HCT116 (cell line): ENCODE data around the gene MLLT3.

ENCODE experiments used
- CEBPB ChIP-seq: IDR thresholded peaks from 2 replicates; pipeline ENCODE4 v1.6.1; 2012; ENCODE audit warnings: low read depth
- CTCF ChIP-seq, 3 experiments: fragments of 200-600 bp in 1 of 3; sonication (generic) in 1 of 3; IDR thresholded peaks in 2 of 3; conservative IDR thresholded peaks in 1 of 3; 2 replicates each; pipeline ENCODE4 v1.5.1; 2012 to 2017; ENCODE audit warnings: low read depth in 2 of 3, low read length in 2 of 3, antibody characterized with exemption in 1 of 3, borderline replicate concordance in 1 of 3, control low read depth in 1 of 3, mild to moderate bottlenecking in 1 of 3, mixed read lengths in 1 of 3, mixed run types in 1 of 3, moderate library complexity in 1 of 3; ENCODE audit not compliant: insufficient read depth in 1 of 3
- EZH2phosphoT487 ChIP-seq: fragments of 200-600 bp; IDR thresholded peaks from 2 replicates; pipeline ENCODE4 v1.6.1; 2018; ENCODE audit warnings: antibody characterized with exemption, borderline replicate concordance

DNA sequence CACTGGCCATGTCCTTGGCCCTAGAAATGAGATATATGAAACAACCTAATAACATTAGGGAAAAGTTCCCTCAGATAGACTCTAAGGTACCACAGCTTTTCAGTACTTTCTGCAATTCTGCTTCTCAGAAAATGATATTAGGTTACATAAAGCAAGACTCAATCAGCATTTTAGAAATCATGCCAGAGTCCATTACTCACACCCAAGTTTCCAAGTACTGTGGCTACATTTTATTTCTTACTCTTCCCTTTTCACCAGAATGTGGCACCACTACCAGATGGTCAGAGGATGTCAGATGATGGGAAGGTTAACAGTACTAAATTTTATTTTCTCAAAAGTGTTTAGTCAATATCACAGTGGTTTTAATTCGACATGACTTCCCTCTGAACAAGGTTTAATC lies 217.2 kb downstream of the MLLT3 start:
- TF ChIP-seq CTCF (IDR thresholded peaks at IDR 0.05 in 2 of 3, conservative IDR thresholded peaks at IDR 0.05 in 1 of 3; ENCODE audit: borderline replicate concordance in 1 of 3, insufficient read depth in 1 of 3, low read depth in 2 of 3, low read length in 2 of 3) = no peak
- no peak for TF ChIP-seq EZH2phosphoT487
- TF ChIP-seq CEBPB = no peak
